HG03064 (cell line): Measurements from ENCODE around the gene SLC44A4.
"Not testable (repeated sequence)": the region's sequence is repeated elsewhere in the genome, so short reads cannot be mapped to it uniquely, and the experiment has no call there.

Source experiments
- ATAC-seq: cut with Tn5 transposase; IDR thresholded peaks from one replicate; pipeline ENCODE4 v1.9.1; 2021; ENCODE audit warnings: low read depth; ENCODE audit not compliant: unreplicated experiment

Gene SLC44A4

DNA sequence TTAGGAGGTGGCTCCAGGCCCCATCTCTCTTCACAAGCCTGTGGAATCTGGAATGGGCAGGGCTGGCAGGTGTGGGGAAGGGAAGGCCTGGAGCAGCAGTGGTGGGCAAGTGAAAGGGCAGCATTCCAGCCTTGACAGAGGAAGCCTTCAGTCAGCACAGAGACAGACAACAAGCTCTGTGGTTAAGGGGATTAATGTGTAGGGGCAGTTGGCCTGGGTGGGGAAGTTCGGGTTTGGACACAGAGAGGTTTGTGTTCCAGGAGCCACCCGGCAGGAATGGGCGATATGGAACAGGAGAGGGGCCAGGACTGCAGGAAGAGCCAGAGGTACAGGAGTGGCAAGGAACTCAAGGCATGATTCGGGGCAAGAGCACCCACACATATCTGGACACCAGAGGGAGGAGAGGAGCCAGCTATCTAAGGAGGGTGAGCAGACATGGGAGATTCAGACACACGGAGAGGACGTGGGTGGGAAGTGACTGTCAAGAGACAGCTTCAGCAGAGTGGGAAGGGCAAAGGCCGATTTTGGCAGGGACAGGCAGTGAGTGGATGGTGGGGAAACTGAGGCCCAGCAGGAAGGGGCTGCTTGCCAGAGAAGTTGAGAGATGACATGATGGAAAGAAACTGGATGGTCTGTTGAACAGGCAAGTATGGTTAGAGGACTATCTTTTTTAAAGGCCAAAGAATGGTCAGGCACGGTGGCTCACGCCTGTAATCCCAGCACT is 2.5 kb upstream of the SLC44A4 start:
- no peak for ATAC-seq

DNA sequence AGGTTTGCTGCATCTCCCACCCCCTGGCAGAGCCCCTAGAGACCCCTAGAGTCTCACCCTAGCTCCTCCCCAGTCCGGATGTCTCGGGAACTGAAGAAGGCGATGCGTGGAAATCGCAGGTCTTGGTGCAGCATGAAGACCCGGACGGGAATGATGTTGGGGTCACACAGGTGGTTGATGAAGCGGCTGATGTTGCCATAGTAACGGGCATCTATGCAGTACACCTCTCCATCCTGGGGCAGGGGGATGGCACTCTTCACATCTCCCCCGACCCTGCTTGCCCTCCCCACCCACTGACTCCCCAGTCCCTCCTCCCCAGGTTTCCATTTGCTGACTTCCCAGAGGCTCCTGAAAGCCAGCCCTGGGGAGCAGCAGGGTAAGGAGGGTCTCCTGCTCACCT is 1.8 kb upstream of the SLC44A4 start:
- ATAC-seq = no peak

DNA sequence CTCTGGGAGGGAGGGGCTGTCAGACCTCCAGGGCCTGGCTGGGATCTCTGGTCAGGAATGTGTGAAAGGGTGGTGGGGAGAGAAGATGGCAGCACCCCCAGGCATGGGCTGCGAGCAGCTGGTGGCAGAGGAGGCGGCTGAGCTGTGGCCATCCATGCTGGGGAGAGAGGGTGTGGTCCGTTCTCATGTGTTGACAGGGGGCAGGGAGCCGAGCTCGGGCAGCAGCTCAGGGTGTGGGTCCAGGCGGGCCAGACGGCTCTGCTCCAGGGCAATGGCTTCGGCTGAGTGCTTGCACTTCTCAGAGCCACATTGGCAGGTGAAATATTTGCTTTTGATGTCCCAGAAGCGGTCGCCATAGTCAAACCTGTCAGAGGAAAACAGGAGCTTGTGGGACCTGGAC is 1.1 kb upstream of the SLC44A4 start:
- no peak for ATAC-seq

DNA sequence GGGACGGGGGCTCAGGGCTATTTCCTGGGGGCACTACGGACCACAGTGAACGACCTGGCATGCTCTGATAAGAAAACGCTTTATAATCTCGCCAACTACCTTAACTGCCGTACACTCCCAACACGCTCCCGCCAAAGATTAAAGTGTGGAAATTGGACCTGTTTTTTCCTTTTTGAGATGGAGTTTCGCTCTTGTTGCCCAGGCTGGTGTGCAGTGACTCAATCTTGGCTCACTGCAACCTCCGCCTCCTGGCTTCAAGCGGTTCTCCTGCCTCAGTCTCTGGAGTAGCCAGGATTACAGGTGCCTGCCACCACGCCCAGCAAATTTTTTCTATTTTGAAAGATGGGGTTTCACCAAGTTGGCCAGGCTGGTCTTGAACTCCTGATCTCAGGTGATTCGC is 346 bp upstream of the SLC44A4 start:
- ATAC-seq = no peak

DNA sequence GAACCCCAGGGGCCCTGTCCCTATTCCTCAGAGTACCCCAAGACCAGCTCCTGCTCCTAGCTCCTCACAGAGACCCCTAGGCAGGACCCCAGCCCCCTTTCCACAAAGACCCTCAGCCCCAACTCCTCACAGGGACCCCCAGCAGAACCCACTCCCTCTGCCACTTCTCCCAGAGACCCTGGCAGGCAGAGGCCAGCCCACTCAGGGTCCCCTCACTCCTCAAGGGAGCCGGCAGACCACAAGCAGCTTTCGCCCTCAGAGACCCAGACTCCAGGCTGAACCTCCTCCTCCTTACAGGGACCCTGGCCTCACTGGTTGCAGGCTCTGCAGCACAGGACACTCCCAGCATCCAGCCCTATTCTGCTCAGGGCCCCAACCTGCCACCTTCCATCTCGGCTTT is 575 bp downstream of the SLC44A4 start:
- ATAC-seq = no peak

DNA sequence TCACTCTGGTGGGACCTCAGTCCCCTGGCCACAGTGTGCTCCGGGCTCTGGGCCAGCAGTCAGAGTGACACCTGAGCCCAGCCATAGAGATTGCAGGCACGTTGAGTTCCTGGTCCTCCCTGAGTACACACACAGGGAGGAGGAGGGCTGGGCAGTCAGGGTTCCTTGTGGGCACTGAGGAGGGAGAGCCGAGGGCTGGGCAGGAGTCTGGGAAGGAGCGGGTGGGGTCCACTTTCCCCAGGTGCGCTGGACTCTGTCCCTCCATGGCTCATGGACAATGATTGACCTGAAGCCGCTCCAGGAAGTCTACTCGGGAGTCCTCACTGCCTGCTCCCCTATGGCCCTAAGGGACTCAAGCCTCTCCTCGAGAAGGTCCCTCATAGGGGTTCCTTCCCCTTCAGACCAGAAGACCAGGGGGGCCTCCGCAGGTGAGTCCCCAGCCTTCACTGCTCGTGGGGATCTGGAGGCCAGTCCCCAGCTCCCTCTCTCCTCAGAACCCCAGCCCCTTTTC is 1.1 kb downstream of the SLC44A4 start:
- no peak for ATAC-seq

DNA sequence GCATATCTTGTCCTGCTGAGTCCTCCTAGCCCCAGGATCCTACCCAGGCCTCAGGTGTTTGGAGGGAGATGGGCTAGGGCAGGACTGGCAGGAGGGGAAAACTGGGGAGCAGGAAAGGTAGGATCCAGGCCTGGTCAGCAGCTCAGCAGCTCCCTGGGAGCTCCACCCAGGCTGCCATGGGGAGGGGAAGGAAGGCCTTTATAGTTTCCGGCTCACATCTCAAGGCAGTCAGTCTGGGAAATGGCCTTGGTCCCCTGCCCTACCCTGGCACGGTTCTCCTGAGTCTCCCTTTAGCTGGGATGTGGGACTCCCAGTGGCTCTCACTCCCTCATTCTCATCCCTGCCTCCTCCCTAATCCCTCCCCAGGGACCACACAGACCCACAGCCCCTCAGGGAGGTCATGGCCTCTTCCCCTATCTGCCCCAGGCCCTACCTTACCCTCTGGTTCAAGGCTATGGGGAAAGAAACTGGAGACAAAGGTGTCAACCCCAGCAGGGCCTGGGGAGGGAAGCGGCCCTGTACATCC is 1.6 kb downstream of the SLC44A4 start:
- no peak for ATAC-seq

DNA sequence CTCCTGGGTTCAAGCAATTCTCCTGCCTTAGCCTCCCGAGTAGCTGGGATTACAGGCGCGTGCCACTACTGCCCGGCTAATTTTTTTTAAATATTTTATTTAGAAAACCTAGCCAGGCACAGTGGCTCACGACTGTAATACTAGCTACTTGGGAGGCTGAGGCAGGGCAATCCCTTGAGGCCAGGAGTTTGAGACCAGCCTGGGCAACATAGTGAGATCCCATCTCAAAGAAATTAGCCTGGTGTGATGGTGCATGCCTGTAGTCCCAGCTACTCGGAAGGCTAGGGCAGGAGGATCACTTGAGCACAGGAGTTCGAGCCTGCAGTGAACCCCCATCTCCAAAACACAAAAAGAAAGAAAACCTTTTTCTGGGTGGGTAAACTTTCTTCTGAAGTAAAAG is 2.4 kb downstream of the SLC44A4 start:
- no peak for ATAC-seq

DNA sequence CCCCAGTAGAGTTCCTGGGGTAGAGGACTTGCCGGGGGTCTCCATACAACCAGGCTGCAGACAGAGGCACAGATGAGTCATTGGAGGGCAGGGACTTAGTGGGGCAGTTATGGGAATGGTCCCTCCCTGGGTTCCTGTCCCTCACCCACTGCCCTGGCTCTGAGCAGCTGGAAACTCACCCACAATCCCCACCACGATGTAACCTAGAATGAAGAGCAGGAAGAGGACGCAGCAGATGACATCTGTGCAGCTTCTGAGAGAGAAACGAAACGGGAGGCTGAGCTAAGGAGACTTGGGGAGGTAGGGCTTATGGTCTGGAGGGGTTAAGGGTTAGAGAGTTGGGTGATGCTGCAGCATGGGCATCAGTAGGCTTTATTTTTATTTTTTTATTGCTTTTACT is 2.9 kb downstream of the SLC44A4 start:
- no peak for ATAC-seq

DNA sequence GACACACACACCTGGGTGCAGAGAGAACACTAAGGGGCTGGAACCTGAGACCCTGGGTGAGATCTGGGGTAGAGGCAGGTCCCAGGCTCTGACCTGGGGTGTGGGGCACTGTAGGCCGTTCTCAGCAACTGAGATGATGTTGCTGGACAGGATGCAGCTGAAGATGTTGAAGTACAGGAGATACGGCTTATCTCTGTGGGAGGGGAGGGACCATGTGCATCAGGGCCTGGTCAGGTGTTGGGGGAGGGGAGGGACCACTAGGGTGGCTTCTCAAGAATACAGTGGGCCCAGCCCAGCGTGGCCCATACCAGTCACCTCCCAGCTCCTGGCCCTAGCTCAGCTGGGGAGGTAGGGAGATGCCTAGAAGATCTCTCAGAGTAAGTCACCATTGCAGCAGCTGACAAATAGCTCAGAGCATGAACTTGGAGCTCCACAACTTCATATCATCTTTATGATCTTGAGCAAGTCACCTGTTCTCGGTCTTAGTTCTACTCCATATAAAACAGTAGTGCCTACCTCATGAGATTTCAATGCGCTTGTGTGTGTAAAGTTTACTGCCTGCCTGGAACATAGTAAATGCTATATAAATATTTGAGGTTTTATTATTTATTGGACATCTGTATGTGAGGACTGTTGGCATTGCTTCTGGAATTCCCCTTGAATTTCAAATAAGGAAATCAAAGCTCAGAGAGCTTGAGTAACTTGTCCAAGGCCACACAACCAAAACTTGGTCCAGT is 3.8 kb downstream of the SLC44A4 start:
- no peak for ATAC-seq

DNA sequence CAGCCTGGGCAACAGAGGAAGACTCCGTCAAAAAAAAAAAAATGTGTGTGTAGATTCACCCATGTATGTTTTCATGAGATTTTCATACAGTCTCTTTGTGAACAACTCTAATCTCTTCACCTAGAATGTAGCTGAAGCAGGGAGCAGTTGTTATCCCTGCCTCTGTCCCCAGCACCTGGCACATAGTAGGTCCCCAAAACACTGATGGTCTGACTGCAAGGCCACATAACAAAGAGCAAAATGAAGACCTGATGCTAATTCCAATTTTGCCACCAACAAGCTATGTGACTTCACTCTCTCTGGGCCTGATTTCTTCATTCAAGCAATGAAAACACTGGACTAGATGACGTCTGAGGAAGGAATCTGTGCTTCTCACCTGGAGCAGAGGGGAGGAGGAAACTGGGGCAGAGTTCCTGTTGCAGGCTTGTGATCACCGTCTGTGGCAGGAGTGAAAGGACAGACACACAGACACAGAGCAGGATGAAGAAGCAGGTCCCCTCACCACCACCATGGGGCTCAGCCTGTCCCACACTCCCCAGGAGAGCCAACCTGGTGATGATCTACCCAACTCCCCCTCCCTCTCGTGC is 4.6 kb downstream of the SLC44A4 start:
- no peak for ATAC-seq

DNA sequence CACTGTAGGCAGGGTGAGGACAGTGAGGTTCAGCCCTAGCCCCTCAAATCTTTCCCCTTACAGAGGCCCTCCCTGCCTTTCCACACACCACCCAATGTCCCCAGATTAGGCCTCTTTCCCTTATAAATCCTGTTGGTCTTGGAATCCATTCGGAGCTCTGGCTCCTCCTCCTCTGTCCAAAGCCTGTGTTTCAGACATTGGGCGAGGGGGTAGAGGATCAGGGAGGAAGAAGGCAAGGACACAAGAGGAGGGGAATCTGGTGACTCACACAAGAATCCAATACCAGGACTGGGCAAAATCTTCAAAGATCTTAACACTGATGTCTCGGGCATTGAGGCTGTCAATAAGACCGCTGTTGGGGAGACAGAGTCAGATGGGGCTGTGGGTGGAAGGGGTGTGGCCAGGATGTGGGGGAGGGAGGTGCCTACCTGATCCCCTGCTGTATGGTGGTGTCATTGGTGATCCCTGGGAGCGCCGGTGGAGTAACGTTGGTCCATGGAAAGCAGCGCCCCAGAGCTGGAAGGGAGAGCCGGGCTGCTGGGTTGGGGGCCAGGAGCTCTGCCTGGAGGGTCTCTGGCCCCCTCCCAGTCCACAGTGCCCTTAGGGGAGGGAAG is 7.6 kb downstream of the SLC44A4 start:
- ATAC-seq = no peak

DNA sequence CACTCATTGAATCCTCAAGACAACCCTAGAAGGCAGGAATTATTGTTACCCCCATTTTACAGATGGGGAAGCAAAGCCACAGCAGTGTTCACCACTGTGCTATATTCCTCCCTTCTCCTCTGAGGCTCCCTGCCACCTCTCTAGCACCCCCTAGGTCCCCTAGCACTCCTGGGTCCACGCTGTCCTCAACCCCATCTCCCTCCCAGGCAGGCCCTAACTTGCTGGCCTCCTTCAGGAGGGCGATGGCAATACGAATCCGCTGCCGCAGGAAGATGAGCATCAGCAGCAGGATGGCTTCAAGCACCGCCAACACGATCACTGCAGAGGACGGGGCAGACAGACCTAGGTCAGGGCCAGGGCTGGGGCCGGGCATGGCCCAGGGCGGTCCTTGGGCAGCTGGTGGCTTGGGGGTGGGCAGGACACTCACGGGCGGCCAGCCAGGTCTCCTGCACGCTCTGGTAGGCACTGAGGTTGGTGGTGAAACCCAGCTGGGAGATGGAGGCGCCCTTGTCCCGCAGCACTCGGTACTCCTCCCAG is 8.3 kb downstream of the SLC44A4 start:
- ATAC-seq = no peak

DNA sequence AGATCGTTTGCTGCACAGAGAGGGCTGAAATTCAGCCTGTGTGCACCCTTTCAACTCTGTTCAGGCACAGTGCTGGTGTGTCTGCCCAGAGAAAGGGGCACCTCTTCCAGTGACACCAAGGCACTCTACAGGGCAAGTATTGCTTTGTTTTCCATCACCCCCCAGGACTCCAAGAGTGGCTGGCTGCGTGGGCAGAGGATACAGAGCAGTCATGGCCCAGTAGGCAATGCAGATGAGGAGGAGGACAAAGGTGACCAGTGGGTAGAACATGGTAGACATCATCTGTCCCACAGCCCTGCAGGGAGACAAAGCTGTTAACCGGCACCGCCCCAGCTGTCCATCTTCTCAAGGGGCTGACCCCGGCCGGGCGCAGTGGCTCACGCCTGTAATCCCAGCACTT is 9.5 kb downstream of the SLC44A4 start:
- ATAC-seq = no peak

DNA sequence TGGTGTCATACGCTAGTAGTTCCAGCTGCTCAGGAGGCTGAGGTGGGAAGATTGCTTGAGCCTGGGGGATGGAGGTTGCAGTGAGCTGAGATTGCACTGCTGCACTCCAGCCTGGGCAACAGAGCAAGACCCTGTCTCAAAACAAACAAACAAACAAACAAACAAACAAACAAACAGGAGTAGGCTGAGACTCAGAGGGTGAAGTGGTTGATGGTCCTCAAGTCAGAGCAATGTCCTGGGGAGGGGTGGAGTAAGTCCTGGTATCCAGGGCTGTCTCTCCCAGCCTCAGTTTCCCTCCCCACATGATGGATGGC is 10.2 kb downstream of the SLC44A4 start:
- ATAC-seq = not testable (repeated sequence)

DNA sequence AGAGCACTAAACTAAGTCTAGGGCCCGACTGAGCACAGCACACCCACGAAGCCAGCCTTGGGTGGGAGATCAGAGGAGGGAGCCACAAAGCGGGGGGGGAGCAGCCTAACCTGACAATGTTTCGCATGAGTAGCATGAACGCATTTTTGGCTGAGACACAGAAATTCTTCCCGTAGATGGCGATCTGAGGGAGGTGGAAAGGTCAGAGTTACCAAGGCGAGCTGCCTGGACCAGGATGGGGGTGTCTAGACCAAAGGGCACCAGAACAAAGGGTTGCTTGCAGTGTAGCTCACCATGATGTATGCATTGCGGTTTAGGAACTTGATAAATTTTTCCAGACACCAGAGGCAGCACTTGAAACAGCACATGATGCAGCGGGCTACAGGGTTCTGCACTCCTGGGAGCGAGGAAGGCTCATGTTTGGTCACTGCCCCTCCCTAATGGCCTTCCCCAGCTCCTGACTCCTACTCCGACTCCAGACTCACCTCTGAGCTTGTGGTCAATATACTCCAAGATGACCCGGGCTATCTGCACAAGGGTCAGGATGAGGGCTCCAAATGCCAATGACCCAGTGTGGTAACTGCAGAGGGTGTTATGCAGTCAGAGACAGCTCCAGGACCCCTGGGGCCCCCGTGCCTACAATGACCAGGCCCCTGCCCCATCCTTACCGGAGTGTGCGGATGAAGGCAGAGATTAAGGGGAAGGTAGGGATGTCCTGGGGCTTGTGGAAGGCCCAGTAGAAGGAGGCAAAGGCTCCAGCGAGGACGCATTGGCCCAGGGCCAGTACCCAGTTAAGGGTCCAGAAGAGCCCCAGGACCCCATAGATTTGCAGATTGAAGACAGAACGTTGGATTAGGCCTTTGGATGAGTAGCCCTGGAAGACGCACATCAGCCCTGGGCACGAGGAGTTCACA is 13.3 kb downstream of the SLC44A4 start:
- ATAC-seq = no peak

DNA sequence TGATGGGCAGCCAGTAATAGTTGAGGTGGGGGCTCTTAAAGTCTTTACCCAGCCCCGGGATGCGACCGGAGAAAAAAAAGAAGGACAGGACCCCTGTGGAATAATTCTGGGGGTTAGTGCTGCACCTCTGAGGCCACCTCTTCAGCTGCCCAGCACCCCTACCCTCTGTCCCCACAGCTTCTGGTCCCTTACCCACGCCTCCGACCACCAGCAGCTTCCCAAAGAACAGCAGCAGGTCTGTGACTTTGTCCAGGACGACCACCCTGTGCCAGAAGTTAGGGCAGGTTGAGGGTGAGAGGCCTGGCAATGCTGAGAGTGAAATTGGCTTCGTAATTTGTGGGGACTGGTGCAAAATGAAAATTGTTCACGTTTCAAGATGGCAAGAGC is 14.0 kb downstream of the SLC44A4 start:
- ATAC-seq = no peak

DNA sequence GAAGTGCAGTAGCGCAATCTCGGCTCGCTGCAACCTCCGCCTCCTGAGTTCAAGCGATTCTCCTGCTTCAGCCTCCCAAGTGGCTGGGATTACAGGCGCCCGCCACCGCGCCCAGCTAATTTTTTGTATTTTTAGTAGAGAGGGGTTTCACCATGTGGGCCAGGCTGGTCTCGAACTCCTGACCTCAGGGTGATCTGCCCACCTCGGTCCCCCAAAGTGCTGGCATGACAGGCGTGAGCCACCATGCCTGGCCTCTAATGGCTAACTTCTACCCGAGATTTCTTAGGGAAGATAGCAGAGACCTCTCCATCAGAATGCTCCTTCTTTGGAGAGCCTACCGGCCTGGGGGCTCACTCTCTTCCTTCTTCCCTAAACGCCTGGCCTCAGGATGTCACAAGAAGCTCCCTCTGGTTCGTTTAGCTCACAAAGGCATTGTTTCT is 14.7 kb downstream of the SLC44A4 start:
- not testable (repeated sequence) for ATAC-seq

DNA sequence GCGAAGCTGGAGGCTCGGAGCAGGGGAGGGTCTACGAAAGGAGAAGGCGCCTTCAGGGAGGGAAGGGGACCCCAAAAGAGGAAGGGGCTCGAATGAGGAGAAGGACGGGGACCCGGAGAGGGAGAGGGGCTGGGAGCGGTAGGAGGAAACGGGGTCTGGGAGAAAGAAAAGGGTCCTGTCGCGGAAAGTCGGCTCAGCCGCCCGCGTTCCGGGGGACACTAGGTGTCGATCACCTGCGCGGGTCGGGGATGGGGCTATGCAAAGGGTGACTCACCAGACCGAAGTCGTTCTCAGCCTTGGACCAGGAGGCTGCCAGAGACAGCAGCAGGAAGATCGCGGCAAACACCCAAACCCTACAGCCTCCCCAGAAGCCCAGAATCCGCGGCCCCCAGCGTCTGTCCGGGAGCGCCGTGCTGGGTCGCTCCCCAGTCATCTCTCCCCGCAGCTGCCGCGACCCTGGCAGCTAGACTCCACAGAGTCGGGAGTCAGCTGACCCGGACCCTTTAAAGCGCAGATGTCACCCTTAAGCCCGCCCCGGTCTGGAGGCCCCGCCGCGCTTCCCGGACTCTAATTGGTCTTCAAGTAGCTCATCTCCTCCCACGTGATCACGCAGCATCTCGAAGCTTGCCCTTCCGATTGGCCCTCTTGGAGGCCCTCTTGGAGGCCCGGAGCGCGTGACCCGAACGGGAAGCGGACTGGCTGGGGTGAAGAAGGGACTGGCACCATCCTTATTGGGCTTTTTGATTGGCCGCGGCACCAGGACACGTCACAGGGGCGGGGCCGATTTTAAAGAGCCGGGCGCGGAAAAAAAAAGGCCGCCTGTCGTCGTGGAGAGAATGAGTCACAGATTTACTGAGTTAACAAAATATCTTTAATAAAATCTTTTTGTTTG is 16.2 kb downstream of the SLC44A4 start, which contains the start of gene NEU1:
NEU1 (minus strand) TSS at position 478 of the 892 bp plus-strand sequence; CDS start at position 433, 45 bp downstream.
- ATAC-seq = peak; percentile 82
